Suprapubic skin (tissue), 4 donors: Measurements from ENCODE around the gene MMP7.

Source experiments
- CTCF ChIP-seq, 2 donors: fragments of 200-600 bp in 1 of 2; fragments of 450-650 bp in 1 of 2; sonication (generic) in 1 of 2; IDR thresholded peaks; one replicate each; pipeline ENCODE4 v1.5.1; 2016 to 2019; ENCODE audit warnings: antibody characterized with exemption in 2 of 2, mild to moderate bottlenecking in 1 of 2, moderate library complexity in 1 of 2
- EP300 ChIP-seq: sonication (generic); formaldehyde crosslinking; IDR thresholded peaks from one replicate; pipeline ENCODE4 v1.6.1; 2017; ENCODE audit warnings: antibody characterized with exemption
- POLR2A ChIP-seq, 2 donors: fragments of 450-650 bp; IDR thresholded peaks; one replicate each; pipeline ENCODE4 v1.6.1; 2017; ENCODE audit warnings: antibody characterized with exemption in 2 of 2, mild to moderate bottlenecking in 2 of 2, moderate library complexity in 2 of 2
- POLR2AphosphoS5 ChIP-seq, 3 donors: sonication (generic); formaldehyde crosslinking; IDR thresholded peaks; one replicate each; pipeline ENCODE4 v1.6.1; 2017; ENCODE audit warnings: antibody characterized with exemption in 3 of 3

- TF ChIP-seq CTCF (IDR thresholded peaks at IDR 0.05): no peak
- no peak for TF ChIP-seq POLR2A (IDR thresholded peaks at IDR 0.05)
- TF ChIP-seq EP300: no peak
- TF ChIP-seq POLR2AphosphoS5 (IDR thresholded peaks at IDR 0.05): no peak
Measured at GRCh38 chr11:102534261-102534872, 3.8 kb upstream of the MMP7 start.
